Ascending aorta (tissue), 2 donors: ENCODE results near the gene VPS41. TPM values are rescaled to one million over a fixed set of nuclear protein-coding genes. Genes with fewer than 3 reads are reported as not detected.
A peak's percentile ranks its signal among the peaks of the same experiment; 100 is the strongest.

Source experiments
- DNase-seq, 2 donors: peaks; one replicate each; pipeline ENCODE4 v3.0.0-alpha.2; 2019; ENCODE audit warnings: low spot score in 2 of 2
- H3K27ac ChIP-seq, 2 donors: fragments of 200-600 bp; sonication (generic); one replicate each; pipeline ENCODE4 v1.5.1; 2016 to 2017; ENCODE audit warnings: mild to moderate bottlenecking in 1 of 2
- H3K27me3 ChIP-seq: fragments of 200-600 bp; sonication (generic); one replicate; pipeline ENCODE4 v1.5.1; 2017
- H3K36me3 ChIP-seq, 2 donors: fragments of 200-600 bp; sonication (generic); one replicate each; pipeline ENCODE4 v1.5.1; 2016
- H3K4me1 ChIP-seq, 2 donors: fragments of 200-600 bp; sonication (generic); one replicate each; pipeline ENCODE4 v1.5.1; 2016 to 2017; ENCODE audit warnings: mild to moderate bottlenecking in 1 of 2
- H3K4me3 ChIP-seq, 2 donors: fragments of 200-600 bp; sonication (generic); one replicate each; pipeline ENCODE4 v1.5.1; 2016 to 2017; ENCODE audit warnings: mild to moderate bottlenecking in 1 of 2
- H3K9me3 ChIP-seq, 2 donors: fragments of 200-600 bp; sonication (generic); one replicate each; pipeline ENCODE4 v1.5.1; 2016
- CTCF ChIP-seq, 3 experiments: fragments of 200-600 bp in 2 of 3; fragments of 450-650 bp in 1 of 3; sonication (generic) in 2 of 3; IDR thresholded peaks; one replicate each; pipeline ENCODE4 v1.5.1; 2016 to 2019; ENCODE audit warnings: antibody characterized with exemption in 3 of 3, mild to moderate bottlenecking in 1 of 3, moderate library complexity in 1 of 3
- intact Hi-C: fragments of 100-400 bp; cut with DNase I; formaldehyde crosslinking; loops from one replicate; pipeline ENCODE4 v1.15.1; 2023
- total RNA-seq: library from RNA; depleted of rRNA; stranded (reverse); fragments of >200 nt; gene quantifications from one replicate; pipeline ENCODE4 v1.1.0, GENCODE V29; 2016

The VPS41 gene
- total RNA-seq, 1 donor from 2014 or later, result 13.4 TPM

GRCh38 chr7:38889872-38890432 lies 19.0 kb downstream of the VPS41 start:
- no peaks in the 10 kb centered on the region for H3K27me3 ChIP-seq
- H3K4me1 ChIP-seq, result no peaks in the 10 kb centered on the region
- no peaks in the 10 kb centered on the region for H3K9me3 ChIP-seq
- no peak for DNase-seq
- intact Hi-C loops, result no loop called here
- H3K4me3 ChIP-seq, result no peak overlapping the region
- peaks cover 0 to 9% of the 10 kb centered on the region in 2 donors for H3K36me3 ChIP-seq
- peak in 1 of 3 experiments; percentile 8 for TF ChIP-seq CTCF (IDR thresholded peaks at IDR 0.05)
- no peak overlapping the region for H3K27ac ChIP-seq

- no peak for TF ChIP-seq CTCF (IDR thresholded peaks at IDR 0.05)
- Histone ChIP-seq H3K4me1 (no peaks in the 10 kb centered on the region), H3K27me3 (no peaks in the 10 kb centered on the region), H3K9me3 (no peaks in the 10 kb centered on the region), H3K27ac (no peak overlapping the region), H3K36me3 (peaks cover 0 to under 1% of the 10 kb centered on the region in 2 donors), H3K4me3 (no peak overlapping the region)
- intact Hi-C loops, result no loop called here
- DNase-seq, result no peak
Observed at GRCh38 chr7:38889079-38889478, 19.9 kb downstream of the VPS41 start.

GRCh38 chr7:38886265-38886664 lies 22.7 kb downstream of the VPS41 start:
- Histone ChIP-seq H3K27ac (no peak overlapping the region), H3K4me1 (no peaks in the 10 kb centered on the region), H3K27me3 (no peaks in the 10 kb centered on the region), H3K4me3 (no peak overlapping the region), H3K9me3 (no peaks in the 10 kb centered on the region), H3K36me3 (no peaks in the 10 kb centered on the region)
- intact Hi-C loops, result no loop called here
- no peak for TF ChIP-seq CTCF (IDR thresholded peaks at IDR 0.05)
- DNase-seq, result no peak

GRCh38 chr7:38883706-38884105 lies 25.3 kb downstream of the VPS41 start:
- TF ChIP-seq CTCF (IDR thresholded peaks at IDR 0.05), result no peak
- no peaks in the 10 kb centered on the region for H3K36me3 ChIP-seq
- no peaks in the 10 kb centered on the region for H3K4me1 ChIP-seq
- H3K4me3 ChIP-seq, result no peak overlapping the region
- no peaks in the 10 kb centered on the region for H3K9me3 ChIP-seq
- no peaks in the 10 kb centered on the region for H3K27me3 ChIP-seq
- H3K27ac ChIP-seq, result no peak overlapping the region
- no peak for DNase-seq
- intact Hi-C loops, result no loop called here

- no peaks in the 10 kb centered on the region for H3K36me3 ChIP-seq
- intact Hi-C loops, result no loop called here
Observed at GRCh38 chr7:38881947-38882684, 26.9 kb downstream of the VPS41 start.

More at GRCh38 chr7:38881947-38882684, 26.9 kb downstream of the VPS41 start:
- Histone ChIP-seq H3K27ac (no peak overlapping the region), H3K9me3 (no peaks in the 10 kb centered on the region), H3K4me1 (no peaks in the 10 kb centered on the region), H3K27me3 (no peaks in the 10 kb centered on the region), H3K4me3 (no peak overlapping the region)
- TF ChIP-seq CTCF (IDR thresholded peaks at IDR 0.05), result no peak
- DNase-seq, result no peak
